Glutamatergic neuron (in vitro differentiated cells): ENCODE measurements around the gene PIK3C2A. TPM values are rescaled to one million over a fixed set of nuclear protein-coding genes. Genes with fewer than 3 reads are reported as not detected.

ENCODE experiments used
- DNase-seq: peaks from one replicate; pipeline ENCODE4 v3.0.0; 2022
- H3K27ac Mint-ChIP-seq: one replicate; pipeline ENCODE4 v1.8.0; 2020; ENCODE audit warnings: mild to moderate bottlenecking, mixed read lengths, inconsistent platforms; ENCODE audit not compliant: unreplicated experiment
- H3K27me3 Mint-ChIP-seq: one replicate; pipeline ENCODE4 v1.8.0; 2020; ENCODE audit warnings: mild to moderate bottlenecking, moderate library complexity, mixed read lengths, inconsistent platforms; ENCODE audit not compliant: unreplicated experiment
- H3K36me3 Mint-ChIP-seq: one replicate; pipeline ENCODE4 v1.8.0; 2020; ENCODE audit warnings: mild to moderate bottlenecking, mixed read lengths, inconsistent platforms; ENCODE audit not compliant: unreplicated experiment
- H3K4me1 Mint-ChIP-seq: one replicate; pipeline ENCODE4 v1.8.0; 2020; ENCODE audit warnings: mild to moderate bottlenecking, low read depth, mixed read lengths, inconsistent platforms; ENCODE audit not compliant: unreplicated experiment
- H3K4me3 Mint-ChIP-seq: one replicate; pipeline ENCODE4 v1.8.0; 2020; ENCODE audit warnings: mild to moderate bottlenecking, mixed read lengths, inconsistent platforms; ENCODE audit not compliant: unreplicated experiment
- H3K9me3 Mint-ChIP-seq: one replicate; pipeline ENCODE4 v1.8.0; 2020; ENCODE audit warnings: mild to moderate bottlenecking, moderate library complexity, mixed read lengths, inconsistent platforms; ENCODE audit not compliant: unreplicated experiment
- total RNA-seq: library from RNA; stranded (reverse); fragmentation: NEBNext Ultra II Directional; extraction: Animal tissue kit (Norgen Biotek cat#: 25700); gene quantifications from one replicate; pipeline ENCODE4 v1.2.1, GENCODE V29; 2021; ENCODE audit not compliant: unreplicated experiment
- TF ChIP-seq, protein P1 (sequence below): fragments of 200-600 bp; sonication (generic); IDR thresholded peaks from one replicate; pipeline ENCODE4 v1.5.0; 2021; ENCODE audit not compliant: partially characterized antibody, unreplicated experiment

The PIK3C2A gene
- total RNA-seq, 1 donor from 2014 or later, result 55.7 TPM

DNA sequence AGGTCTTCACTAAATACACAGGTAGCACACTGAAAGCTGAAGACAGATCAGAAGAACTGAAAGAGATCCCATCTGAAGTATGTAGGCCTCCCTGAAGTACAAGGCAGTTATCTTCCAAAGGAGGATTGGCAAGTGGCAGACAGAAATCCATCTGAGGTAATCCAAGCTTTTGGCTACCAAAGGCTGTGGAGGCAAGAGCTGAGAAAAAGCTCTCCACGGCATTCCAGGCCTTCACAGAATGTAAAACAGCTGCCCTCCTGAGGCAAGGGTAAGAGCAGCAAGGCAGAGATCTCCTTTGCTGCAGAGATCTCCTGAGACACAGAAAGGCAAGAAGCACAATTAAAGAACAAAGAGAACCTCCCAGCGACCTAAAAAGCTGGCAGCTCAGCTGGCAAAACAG lies 19.1 kb downstream of the PIK3C2A start:
- Mint-ChIP-seq H3K4me1 (peaks cover 2% of the 10 kb centered on the region), H3K36me3 (no peaks in the 10 kb centered on the region), H3K27me3 (peaks cover 2% of the 10 kb centered on the region), H3K27ac (no peak overlapping the region), H3K9me3 (peaks cover 3% of the 10 kb centered on the region), H3K4me3 (no peak overlapping the region)
- TF ChIP-seq, protein P1, sequence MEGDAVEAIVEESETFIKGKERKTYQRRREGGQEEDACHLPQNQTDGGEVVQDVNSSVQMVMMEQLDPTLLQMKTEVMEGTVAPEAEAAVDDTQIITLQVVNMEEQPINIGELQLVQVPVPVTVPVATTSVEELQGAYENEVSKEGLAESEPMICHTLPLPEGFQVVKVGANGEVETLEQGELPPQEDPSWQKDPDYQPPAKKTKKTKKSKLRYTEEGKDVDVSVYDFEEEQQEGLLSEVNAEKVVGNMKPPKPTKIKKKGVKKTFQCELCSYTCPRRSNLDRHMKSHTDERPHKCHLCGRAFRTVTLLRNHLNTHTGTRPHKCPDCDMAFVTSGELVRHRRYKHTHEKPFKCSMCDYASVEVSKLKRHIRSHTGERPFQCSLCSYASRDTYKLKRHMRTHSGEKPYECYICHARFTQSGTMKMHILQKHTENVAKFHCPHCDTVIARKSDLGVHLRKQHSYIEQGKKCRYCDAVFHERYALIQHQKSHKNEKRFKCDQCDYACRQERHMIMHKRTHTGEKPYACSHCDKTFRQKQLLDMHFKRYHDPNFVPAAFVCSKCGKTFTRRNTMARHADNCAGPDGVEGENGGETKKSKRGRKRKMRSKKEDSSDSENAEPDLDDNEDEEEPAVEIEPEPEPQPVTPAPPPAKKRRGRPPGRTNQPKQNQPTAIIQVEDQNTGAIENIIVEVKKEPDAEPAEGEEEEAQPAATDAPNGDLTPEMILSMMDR, result no peak
- DNase-seq, result no peak

DNA sequence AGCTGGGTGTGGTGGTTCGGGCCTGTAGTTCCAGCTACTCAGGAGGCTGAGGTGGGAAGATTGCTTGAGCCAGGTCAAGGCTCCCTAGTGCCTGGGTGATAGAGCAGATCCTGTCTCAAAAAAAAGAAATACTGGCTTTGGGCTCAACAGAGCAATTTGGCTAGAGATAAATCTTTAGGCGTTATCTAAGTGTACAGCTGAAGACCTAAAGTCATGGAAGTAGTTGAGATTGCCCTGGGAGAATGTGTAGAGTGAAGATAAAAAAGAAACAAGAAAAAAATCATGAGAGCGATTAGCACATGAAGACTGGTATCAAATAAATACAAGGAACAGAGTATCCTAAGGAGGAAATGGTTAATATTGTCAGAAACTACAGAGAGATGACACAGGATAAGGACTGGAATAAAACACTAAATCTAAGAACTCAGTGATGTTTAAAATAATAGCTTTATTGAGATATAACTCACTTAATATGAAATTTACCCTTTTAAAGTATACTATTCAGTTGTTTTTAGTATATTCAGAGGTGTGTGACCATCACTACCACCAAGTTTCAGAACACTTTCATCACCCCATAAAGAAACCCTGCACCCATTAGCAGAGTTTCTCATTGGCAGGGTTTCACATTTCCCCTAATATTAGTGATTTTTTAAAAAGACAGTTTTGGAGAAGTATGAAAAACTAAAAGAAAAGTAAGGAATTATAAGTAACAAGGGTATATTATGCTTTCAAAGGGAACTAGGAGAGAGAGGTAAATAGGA lies 20.7 kb downstream of the PIK3C2A start:
- H3K36me3 Mint-ChIP-seq, result no peaks in the 10 kb centered on the region
- DNase-seq, result no peak
- TF ChIP-seq, protein P1, result no peak
- peaks cover 4% of the 10 kb centered on the region for H3K9me3 Mint-ChIP-seq
- no peak overlapping the region for H3K27ac Mint-ChIP-seq
- peaks cover 2% of the 10 kb centered on the region for H3K4me1 Mint-ChIP-seq
- H3K4me3 Mint-ChIP-seq, result no peak overlapping the region
- peaks cover 2% of the 10 kb centered on the region for H3K27me3 Mint-ChIP-seq

DNA sequence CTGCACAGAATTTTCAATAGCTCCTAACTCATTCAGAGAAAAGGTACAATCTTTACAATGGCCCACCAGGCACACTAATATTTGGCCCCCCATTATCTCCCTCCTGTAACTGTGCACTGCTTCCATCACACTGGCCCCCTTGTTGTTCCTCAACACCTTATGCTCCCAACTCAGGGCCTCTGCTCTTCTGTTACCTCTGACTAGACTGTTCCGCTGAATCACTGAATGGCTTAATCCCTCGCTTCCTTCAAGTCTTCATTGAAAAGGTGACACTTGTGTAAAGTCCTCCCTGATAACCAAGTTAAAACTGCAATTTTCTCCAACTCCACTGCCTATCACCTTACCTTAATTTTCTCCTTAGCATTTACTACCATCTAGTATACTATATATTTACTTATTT lies 21.8 kb downstream of the PIK3C2A start:
- peaks cover 2% of the 10 kb centered on the region for H3K4me1 Mint-ChIP-seq
- TF ChIP-seq, protein P1, result no peak
- no peak for DNase-seq
- peaks cover 4% of the 10 kb centered on the region for H3K9me3 Mint-ChIP-seq
- peaks cover 2% of the 10 kb centered on the region for H3K27me3 Mint-ChIP-seq
- no peak overlapping the region for H3K27ac Mint-ChIP-seq
- H3K4me3 Mint-ChIP-seq, result no peak overlapping the region
- H3K36me3 Mint-ChIP-seq, result no peaks in the 10 kb centered on the region

DNA sequence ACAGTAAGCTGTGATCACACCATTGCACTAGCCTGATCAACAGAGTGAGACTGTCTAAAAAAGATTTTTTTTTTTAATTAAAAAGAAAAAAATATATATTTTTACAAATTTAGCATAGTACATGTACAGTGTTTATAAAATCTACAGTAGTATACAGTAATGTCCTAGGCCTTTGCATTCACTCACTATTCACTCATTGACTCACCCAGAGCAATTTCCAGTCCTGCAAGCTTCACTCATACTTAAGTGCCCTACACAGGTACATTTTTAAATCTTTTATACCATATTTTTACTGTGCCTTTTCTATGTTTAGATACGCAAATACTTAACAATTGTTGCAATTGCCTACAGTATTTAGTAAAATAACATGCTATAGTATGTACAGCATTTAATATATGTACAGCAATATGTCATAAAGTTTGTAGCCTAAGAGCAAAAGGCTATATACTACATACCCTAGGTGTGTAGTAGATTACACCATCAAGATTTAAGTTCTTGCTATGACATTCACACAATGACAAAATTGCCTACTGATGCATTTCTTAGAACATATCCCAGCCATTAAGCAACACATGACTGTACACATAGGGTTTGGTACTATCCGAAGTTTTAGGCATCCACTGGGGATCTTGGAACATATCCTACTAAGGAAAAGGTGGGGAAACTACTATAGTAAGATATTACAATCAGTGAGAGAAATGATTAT lies 22.8 kb downstream of the PIK3C2A start:
- TF ChIP-seq, protein P1, result no peak
- no peaks in the 10 kb centered on the region for H3K36me3 Mint-ChIP-seq
- H3K9me3 Mint-ChIP-seq, result peaks cover 4% of the 10 kb centered on the region
- H3K27me3 Mint-ChIP-seq, result peaks cover 2% of the 10 kb centered on the region
- H3K27ac Mint-ChIP-seq, result no peak overlapping the region
- peaks cover 2% of the 10 kb centered on the region for H3K4me1 Mint-ChIP-seq
- no peak for DNase-seq
- no peak overlapping the region for H3K4me3 Mint-ChIP-seq

DNA sequence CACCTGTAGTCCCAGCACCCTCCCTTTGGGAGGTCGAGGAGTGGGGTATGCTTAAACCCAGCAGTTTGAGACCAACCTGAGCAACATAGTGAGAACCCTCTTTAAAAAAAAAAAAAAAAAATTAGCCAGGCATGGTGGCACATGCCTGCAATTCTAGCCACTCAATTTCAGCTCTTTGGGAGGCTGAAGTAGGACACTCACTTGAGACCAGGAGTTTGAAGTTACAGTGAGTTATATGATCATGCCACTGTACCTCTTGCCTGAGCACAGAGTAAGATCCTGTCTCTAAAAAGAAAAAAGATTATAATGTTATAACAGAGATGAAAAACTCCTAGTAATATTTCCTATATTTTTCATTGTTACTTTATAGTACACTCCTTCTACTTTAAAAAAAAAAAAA lies 23.9 kb downstream of the PIK3C2A start:
- no peak for DNase-seq
- peaks cover 4% of the 10 kb centered on the region for H3K9me3 Mint-ChIP-seq
- H3K27me3 Mint-ChIP-seq, result peaks cover 2% of the 10 kb centered on the region
- no peak overlapping the region for H3K27ac Mint-ChIP-seq
- no peak overlapping the region for H3K4me3 Mint-ChIP-seq
- peaks cover 2% of the 10 kb centered on the region for H3K4me1 Mint-ChIP-seq
- TF ChIP-seq, protein P1, result no peak
- H3K36me3 Mint-ChIP-seq, result no peaks in the 10 kb centered on the region
